ENCODE data around the gene TNNI3K.

- TF ChIP-seq CTCF (IDR thresholded peaks at IDR 0.05): no peak
- TF ChIP-seq POLR2A (IDR thresholded peaks at IDR 0.05): no peak
Measured at GRCh38 chr1:74587888-74588287, 352.7 kb downstream of the TNNI3K start.

Measured in thyroid gland (tissue), 4 donors.